IMR-90 (cell line): ENCODE data around the gene GRAMD2B.

Experiments used
- CEBPB ChIP-seq: IDR thresholded peaks from 2 replicates; pipeline ENCODE4 v1.6.1; 2012; ENCODE audit warnings: low read depth, low read length, improper control_type of control experiment
- CHD1 ChIP-seq: IDR thresholded peaks from 2 replicates; pipeline ENCODE4 v1.6.1; 2012; ENCODE audit warnings: low read depth, low read length, improper control_type of control experiment
- CTCF ChIP-seq: conservative IDR thresholded peaks from 2 replicates; pipeline ENCODE4 v1.5.1; 2012; ENCODE audit warnings: mild to moderate bottlenecking, low read depth, low read length, improper control_type of control experiment
- FOS ChIP-seq: fragments of 150-350 bp; IDR thresholded peaks from 2 replicates; pipeline ENCODE4 v1.6.1; 2016; ENCODE audit warnings: low read depth, low read length
- MAFK ChIP-seq: IDR thresholded peaks from 2 replicates; pipeline ENCODE4 v1.6.1; 2012; ENCODE audit warnings: low read depth, low read length, improper control_type of control experiment
- MAZ ChIP-seq: IDR thresholded peaks from 2 replicates; pipeline ENCODE4 v1.6.1; 2012; ENCODE audit warnings: low read depth, mild to moderate bottlenecking, low read length, improper control_type of control experiment, moderate library complexity, borderline replicate concordance
- MXI1 ChIP-seq: IDR thresholded peaks from 2 replicates; pipeline ENCODE4 v1.6.1; 2012; ENCODE audit warnings: low read depth, mild to moderate bottlenecking, low read length, moderate library complexity, borderline replicate concordance
- NFE2L2 ChIP-seq: fragments of 150-350 bp; IDR thresholded peaks from 2 replicates; pipeline ENCODE4 v1.6.1; 2016; ENCODE audit warnings: low read depth, mild to moderate bottlenecking, low read length
- POLR2A ChIP-seq: IDR thresholded peaks from 2 replicates; pipeline ENCODE4 v1.6.1; 2012; ENCODE audit warnings: mild to moderate bottlenecking, low read depth, low read length
- RAD21 ChIP-seq: IDR thresholded peaks from 2 replicates; pipeline ENCODE4 v1.6.1; 2012; ENCODE audit warnings: low read length, improper control_type of control experiment
- RFX5 ChIP-seq: IDR thresholded peaks from 2 replicates; pipeline ENCODE4 v1.8.0; 2012; ENCODE audit warnings: low read depth, mild to moderate bottlenecking, low read length, moderate library complexity
- SMC3 ChIP-seq: fragments of 150-350 bp; IDR thresholded peaks from 2 replicates; pipeline ENCODE4 v1.6.1; 2016; ENCODE audit warnings: low read depth, mild to moderate bottlenecking, antibody characterized with exemption, low read length, moderate library complexity
- TF ChIP-seq, protein P1 (sequence below): fragments of 150-350 bp; IDR thresholded peaks from 2 replicates; pipeline ENCODE4 v1.6.1; 2016; ENCODE audit warnings: low read depth, mild to moderate bottlenecking, low read length, moderate library complexity, borderline replicate concordance

DNA sequence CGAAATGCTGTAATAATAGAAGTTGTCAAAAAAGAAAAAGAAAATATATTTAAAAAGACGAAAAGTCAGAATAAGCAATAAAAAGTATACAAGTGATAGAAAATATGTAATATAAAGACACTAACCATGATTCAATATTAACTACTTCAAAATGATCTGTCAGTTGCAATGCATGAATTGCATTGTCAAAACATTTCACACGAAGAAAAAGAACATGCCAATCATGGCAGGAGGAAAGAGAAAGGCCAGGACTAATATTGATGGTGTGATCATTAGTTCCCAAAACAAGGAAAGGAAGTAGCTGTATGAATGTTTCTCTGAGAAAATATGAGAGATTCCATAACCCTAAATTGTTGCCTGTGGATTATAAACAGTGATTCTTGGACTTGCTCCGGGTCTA lies 7.4 kb upstream of the GRAMD2B start:
- TF ChIP-seq, protein P1, sequence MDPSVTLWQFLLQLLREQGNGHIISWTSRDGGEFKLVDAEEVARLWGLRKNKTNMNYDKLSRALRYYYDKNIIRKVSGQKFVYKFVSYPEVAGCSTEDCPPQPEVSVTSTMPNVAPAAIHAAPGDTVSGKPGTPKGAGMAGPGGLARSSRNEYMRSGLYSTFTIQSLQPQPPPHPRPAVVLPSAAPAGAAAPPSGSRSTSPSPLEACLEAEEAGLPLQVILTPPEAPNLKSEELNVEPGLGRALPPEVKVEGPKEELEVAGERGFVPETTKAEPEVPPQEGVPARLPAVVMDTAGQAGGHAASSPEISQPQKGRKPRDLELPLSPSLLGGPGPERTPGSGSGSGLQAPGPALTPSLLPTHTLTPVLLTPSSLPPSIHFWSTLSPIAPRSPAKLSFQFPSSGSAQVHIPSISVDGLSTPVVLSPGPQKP: no peak
- TF ChIP-seq CHD1 (no peak), CTCF (no peak), POLR2A (no peak), NFE2L2 (no peak), RAD21 (no peak), SMC3 (no peak), RFX5 (no peak), MAFK (no peak), MXI1 (no peak), CEBPB (no peak), MAZ (no peak), FOS (no peak)
